GM19452 (cell line): ENCODE measurements around the gene MAGEA12.
"Not testable (repeated sequence)": the region's sequence is repeated elsewhere in the genome, so short reads cannot be mapped to it uniquely, and the experiment has no call there.

Source experiments
- ATAC-seq: cut with Tn5 transposase; IDR thresholded peaks from one replicate; pipeline ENCODE4 v1.9.1; 2021; ENCODE audit not compliant: unreplicated experiment

The MAGEA12 gene, protein sequence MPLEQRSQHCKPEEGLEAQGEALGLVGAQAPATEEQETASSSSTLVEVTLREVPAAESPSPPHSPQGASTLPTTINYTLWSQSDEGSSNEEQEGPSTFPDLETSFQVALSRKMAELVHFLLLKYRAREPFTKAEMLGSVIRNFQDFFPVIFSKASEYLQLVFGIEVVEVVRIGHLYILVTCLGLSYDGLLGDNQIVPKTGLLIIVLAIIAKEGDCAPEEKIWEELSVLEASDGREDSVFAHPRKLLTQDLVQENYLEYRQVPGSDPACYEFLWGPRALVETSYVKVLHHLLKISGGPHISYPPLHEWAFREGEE

DNA sequence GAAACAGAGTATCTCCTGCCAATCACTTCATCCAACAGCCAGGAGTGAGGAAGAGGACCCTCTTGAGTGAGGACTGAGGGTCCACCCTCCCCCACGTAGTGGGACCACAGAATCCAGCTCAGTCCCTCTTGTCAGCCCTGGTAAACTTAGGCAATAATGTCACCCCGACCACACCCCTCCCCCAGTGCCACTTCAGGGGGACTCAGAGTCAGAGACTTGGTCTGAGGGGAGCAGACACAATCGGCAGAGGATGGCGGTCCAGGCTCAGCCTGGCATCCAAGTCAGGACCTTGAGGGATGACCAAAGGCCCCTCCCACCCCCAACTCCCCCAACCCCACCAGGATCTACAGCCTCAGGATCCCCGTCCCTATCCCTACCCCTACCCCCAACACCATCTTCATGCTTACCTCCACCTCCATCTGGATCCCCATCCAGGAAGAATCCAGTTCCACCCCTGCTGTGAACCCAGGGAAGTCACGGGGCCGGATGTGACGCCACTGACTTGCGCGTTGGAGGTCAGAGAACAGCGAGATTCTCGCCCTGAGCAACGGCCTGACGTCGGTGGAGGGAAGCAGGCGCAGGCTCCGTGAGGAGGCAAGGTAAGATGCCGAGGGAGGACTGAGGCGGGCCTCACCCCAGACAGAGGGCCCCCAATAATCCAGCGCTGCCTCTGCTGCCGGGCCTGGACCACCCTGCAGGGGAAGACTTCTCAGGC is at the start of gene MAGEA12, which contains the start of gene CSAG1:
Gene MAGEA12 (plus strand): TSS at position 497 of the 715 bp plus-strand sequence. CDS start 2,405 bp downstream, outside the sequence.
Gene CSAG1 (minus strand): TSS at position 461 of the 715 bp plus-strand sequence. CDS start 1,261 bp downstream, outside the sequence.
- no peak for ATAC-seq

DNA sequence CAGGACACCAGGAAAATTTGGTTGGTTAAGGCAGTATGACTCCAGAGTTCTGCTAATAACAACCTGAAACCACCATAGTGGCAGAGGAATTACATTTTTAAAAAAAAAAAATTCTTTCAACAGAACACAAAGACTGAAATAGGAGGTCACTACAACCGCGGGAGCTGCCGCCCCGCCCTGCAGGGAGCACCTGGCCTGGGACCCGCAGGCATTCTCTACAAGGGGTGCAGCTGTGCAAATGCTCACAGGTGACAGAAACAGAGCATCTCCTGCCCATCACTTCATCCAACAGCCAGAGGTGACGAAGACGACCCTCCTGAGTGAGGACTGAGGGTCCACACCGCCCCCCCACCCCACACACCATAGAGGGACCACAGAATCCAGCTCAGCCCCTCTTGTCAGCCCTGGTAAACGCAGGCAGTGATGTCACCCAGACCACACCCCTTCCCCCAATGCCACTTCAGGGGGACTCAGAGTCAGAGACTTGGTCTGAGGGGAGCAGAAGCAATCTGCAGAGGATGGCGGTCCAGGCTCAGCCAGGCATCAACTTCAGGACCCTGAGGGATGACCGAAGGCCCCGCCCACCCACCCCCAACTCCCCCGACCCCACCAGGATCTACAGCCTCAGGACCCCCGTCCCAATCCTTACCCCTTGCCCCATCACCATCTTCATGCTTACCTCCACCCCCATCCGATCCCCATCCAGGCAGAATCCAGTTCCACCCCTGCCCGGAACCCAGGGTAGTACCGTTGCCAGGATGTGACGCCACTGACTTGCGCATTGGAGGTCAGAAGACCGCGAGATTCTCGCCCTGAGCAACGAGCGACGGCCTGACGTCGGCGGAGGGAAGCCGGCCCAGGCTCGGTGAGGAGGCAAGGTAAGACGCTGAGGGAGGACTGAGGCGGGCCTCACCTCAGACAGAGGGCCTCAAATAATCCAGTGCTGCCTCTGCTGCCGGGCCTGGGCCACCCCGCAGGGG is 35.3 kb upstream of the MAGEA12 start, which contains the start of gene MAGEA3:
Gene MAGEA3 (plus strand): TSS at position 843 of the 980 bp plus-strand sequence. CDS start 2,039 bp downstream, outside the sequence.
- ATAC-seq = not testable (repeated sequence)

DNA sequence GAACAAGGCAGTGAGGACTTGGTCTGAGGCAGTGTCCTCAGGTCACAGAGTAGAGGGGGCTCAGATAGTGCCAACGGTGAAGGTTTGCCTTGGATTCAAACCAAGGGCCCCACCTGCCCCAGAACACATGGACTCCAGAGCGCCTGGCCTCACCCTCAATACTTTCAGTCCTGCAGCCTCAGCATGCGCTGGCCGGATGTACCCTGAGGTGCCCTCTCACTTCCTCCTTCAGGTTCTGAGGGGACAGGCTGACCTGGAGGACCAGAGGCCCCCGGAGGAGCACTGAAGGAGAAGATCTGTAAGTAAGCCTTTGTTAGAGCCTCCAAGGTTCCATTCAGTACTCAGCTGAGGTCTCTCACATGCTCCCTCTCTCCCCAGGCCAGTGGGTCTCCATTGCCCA is 33.2 kb upstream of the MAGEA12 start:
- ATAC-seq = not testable (repeated sequence)

DNA sequence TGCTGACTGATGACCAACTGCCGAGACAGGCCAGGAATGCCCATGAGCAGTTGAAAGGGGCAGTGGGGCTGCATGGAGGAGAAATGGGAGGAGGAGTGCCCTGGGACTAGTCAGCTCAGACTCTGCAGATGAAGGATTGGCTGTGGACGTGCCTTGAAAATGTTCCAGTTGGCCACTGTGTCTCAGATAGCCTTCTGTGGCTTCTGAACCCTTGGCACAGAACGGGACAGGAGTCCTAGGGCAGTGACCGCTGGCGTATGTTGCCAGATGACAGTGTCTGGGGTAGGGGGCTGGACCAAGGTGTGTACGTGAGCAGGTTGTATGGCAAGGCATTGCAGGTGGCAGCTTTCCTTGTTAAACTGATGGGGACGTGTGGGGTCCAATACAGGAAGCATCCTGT is 27.1 kb upstream of the MAGEA12 start:
- not testable (repeated sequence) for ATAC-seq

DNA sequence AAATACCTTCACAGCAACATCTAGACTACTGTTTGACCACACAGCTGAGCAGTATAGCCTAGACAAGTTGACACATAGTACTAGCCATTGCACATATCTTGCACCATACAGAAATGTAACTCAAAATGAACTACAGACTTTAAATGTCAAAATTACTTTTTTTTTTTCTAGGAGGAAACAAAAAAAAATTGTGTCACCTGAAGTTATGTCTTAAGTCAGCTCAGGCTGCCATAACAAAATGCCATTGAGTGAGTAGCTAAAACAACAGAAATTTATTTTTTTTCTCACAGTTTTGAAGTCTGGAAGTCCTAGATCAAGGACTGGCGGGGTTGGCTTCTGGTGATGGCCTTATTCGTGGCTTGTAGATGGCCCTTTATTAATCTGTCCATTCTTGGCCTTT is 24.4 kb upstream of the MAGEA12 start, which contains the start of gene CSAG2:
Gene CSAG2 (minus strand): TSS at position 101 of the 400 bp plus-strand sequence. CDS start 161 bp downstream, outside the sequence.
- ATAC-seq = not testable (repeated sequence)

DNA sequence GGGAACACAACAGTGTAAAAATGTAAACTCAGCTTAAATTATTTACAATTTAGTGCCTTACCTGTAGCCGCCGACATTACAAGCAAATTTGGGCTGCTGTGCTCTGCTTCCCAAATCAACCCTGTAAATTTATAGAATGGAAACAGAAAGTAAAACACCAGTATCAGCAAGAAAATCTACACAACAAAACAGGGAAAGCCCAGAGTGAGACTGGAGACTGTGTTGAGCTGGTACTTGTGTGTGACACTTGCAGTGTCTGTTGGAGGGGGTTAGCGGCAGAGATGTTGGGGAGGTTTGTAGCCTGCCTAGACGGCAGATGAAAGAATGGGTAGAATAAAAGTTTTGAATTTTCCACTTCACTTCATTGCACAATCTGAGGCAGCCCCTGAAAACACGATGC is 20.4 kb upstream of the MAGEA12 start:
- not testable (repeated sequence) for ATAC-seq

DNA sequence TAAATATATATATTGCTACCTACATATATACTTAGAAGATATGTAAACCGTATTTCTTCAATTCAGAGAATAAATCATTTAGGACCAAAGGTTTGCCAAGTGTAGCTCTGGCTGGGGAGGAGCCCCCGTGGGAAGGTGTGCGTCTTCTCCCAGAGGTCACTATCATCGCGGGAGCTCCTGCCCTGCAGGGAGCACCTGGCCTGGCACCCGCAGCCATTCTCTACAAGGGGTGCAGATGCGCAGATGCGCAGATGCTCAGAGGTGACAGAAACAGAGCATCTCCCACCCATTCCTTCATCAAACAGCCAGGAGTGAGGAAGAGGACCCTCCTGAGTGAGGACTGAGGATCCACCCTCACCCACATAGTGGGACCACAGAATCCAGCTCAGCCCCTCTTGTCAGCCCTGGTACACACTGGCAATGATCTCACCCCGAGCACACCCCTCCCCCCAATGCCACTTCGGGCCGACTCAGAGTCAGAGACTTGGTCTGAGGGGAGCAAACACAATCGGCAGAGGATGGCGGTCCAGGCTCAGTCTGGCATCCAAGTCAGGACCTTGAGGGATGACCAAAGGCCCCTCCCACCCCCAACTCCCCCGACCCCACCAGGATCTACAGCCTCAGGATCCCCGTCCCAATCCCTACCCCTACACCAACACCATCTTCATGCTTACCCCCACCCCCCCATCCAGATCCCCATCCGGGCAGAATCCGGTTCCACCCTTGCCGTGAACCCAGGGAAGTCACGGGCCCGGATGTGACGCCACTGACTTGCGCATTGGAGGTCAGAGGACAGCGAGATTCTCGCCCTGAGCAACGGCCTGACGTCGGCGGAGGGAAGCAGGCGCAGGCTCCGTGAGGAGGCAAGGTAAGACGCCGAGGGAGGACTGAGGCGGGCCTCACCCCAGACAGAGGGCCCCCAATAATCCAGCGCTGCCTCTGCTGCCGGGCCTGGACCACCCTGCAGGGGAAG is 19.5 kb upstream of the MAGEA12 start, which contains the start of gene MAGEA2B:
Gene MAGEA2B (plus strand): TSS at position 814 of the 973 bp plus-strand sequence. CDS start 2,479 bp downstream, outside the sequence.
- not testable (repeated sequence) for ATAC-seq

DNA sequence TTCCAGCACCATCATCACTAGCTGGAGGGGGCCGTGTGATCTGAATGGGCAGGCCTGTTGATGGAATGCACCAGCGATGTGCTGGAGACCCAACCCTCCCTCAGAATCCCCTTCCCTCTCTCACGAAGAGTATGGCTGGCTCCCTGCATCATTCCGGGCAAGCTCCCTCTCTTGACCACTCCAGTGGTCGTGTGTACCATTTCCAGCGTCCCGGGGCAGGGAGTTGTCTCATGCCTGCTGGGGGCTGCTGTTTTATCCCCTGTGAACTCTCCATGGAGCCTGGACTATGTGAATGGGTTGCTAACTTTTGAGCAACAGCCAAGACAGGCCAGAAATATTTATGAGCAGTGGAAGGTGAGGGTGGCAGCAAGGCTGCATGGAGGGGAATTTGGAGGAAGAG is 8.1 kb upstream of the MAGEA12 start:
- ATAC-seq = no peak

DNA sequence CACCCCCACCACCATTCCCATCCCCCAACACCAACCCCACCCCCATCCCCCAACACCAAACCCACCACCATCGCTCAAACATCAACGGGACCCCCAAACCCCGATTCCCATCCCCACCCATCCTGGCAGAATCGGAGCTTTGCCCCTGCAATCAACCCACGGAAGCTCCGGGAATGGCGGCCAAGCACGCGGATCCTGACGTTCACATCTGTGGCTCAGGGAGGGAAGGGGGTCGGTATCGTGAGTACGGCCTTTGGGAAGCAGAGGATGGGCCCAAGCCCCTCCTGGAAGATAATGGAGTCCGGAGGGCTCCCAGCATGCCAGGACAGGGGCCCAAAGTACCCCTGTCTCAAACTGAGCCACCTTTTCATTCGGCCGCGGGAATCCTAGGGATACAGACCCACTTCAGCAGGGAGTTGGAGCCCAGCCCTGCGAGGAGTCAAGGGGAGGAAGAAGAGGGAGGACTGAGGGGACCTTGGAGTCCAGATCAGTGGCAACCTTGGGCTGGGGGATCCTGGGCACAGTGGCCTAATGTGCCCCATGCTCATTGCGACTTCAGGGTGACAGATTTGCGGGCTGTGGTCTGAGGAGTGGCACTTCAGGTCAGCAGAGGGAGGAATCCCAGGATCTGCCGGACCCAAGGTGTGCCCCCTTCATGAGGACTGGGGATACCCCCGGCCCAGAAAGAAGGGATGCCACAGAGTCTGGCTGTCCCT is 744 bp downstream of the MAGEA12 start:
- ATAC-seq = not testable (repeated sequence)

DNA sequence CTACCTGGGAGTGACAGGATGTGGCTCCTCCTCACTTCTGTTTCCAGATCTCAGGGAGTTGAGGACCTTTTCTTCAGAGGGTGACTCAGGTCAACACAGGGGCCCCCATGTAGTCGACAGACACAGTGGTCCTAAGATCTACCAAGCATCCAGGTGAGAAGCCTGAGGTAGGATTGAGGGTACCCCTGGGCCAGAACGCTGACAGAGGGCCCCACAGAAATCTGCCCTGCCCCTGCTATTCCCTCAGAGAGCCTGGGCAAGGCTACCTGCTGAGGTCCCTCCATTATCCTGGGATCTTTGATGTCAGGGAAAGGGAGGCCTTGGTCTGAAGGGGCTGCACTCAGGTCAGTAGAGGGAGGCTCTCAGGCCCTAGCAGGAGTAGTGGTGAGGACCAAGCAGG is 1.5 kb downstream of the MAGEA12 start:
- ATAC-seq = no peak

DNA sequence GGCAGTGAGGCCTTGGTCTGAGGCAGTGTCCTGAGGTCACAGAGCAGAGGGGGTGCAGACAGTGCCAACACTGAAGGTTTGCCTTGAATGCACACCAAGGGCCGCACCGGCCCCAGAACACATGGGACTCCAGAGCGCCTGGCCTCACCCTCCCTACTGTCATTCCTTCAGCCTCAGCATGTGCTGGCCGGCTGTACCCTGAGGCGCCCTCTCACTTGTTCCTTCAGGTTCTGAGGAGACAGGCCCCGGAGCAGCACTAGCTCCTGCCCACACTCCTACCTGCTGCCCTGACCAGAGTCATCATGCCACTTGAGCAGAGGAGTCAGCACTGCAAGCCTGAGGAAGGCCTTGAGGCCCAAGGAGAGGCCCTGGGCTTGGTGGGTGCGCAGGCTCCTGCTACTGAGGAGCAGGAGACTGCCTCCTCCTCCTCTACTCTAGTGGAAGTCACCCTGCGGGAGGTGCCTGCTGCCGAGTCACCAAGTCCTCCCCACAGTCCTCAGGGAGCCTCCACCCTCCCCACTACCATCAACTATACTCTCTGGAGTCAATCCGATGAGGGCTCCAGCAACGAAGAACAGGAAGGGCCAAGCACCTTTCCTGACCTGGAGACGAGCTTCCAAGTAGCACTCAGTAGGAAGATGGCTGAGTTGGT is 2.4 kb downstream of the MAGEA12 start:
- no peak for ATAC-seq

DNA sequence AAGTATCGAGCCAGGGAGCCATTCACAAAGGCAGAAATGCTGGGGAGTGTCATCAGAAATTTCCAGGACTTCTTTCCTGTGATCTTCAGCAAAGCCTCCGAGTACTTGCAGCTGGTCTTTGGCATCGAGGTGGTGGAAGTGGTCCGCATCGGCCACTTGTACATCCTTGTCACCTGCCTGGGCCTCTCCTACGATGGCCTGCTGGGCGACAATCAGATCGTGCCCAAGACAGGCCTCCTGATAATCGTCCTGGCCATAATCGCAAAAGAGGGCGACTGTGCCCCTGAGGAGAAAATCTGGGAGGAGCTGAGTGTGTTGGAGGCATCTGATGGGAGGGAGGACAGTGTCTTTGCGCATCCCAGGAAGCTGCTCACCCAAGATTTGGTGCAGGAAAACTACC is 3.0 kb downstream of the MAGEA12 start:
- not testable (repeated sequence) for ATAC-seq

DNA sequence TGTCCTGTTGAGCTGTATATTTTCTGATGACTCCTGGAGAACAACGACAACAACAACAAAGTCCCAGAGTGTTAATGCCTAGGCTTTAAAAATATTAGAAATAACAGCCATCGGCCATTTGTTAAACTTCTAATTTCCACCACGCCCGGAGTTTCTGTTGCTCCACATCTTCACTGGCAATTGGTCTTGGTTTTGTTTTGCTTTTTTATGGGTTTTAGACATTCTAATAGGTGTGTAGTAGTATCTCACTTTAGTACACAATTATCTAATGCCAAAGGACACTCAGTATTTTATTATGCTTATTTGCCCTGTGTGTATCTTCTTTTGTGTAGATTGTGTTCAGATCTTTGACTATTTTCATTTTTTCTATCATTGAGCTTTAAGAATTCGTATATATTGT is 5.0 kb downstream of the MAGEA12 start:
- no peak for ATAC-seq

DNA sequence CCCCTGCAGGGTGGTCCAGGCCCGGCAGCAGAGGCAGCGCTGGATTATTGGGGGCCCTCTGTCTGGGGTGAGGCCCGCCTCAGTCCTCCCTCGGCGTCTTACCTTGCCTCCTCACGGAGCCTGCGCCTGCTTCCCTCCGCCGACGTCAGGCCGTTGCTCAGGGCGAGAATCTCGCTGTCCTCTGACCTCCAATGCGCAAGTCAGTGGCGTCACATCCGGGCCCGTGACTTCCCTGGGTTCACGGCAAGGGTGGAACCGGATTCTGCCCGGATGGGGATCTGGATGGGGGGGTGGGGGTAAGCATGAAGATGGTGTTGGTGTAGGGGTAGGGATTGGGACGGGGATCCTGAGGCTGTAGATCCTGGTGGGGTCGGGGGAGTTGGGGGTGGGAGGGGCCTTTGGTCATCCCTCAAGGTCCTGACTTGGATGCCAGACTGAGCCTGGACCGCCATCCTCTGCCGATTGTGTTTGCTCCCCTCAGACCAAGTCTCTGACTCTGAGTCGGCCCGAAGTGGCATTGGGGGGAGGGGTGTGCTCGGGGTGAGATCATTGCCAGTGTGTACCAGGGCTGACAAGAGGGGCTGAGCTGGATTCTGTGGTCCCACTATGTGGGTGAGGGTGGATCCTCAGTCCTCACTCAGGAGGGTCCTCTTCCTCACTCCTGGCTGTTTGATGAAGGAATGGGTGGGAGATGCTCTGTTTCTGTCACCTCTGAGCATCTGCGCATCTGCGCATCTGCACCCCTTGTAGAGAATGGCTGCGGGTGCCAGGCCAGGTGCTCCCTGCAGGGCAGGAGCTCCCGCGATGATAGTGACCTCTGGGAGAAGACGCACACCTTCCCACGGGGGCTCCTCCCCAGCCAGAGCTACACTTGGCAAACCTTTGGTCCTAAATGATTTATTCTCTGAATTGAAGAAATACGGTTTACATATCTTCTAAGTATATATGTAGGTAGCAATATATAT is 20.4 kb downstream of the MAGEA12 start, which contains the start of gene MAGEA2:
Gene MAGEA2 (minus strand): TSS at position 157 of the 965 bp plus-strand sequence. CDS start 2,479 bp downstream, outside the sequence.
- not testable (repeated sequence) for ATAC-seq

DNA sequence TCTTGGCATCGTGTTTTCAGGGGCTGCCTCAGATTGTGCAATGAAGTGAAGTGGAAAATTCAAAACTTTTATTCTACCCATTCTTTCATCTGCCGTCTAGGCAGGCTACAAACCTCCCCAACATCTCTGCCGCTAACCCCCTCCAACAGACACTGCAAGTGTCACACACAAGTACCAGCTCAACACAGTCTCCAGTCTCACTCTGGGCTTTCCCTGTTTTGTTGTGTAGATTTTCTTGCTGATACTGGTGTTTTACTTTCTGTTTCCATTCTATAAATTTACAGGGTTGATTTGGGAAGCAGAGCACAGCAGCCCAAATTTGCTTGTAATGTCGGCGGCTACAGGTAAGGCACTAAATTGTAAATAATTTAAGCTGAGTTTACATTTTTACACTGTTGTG is 21.3 kb downstream of the MAGEA12 start:
- not testable (repeated sequence) for ATAC-seq

DNA sequence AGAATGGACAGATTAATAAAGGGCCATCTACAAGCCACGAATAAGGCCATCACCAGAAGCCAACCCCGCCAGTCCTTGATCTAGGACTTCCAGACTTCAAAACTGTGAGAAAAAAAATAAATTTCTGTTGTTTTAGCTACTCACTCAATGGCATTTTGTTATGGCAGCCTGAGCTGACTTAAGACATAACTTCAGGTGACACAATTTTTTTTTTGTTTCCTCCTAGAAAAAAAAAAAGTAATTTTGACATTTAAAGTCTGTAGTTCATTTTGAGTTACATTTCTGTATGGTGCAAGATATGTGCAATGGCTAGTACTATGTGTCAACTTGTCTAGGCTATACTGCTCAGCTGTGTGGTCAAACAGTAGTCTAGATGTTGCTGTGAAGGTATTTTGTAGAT is 25.4 kb downstream of the MAGEA12 start, which contains the start of gene CSAG3:
Gene CSAG3 (plus strand): TSS at position 301 of the 400 bp plus-strand sequence.
- ATAC-seq = not testable (repeated sequence)

DNA sequence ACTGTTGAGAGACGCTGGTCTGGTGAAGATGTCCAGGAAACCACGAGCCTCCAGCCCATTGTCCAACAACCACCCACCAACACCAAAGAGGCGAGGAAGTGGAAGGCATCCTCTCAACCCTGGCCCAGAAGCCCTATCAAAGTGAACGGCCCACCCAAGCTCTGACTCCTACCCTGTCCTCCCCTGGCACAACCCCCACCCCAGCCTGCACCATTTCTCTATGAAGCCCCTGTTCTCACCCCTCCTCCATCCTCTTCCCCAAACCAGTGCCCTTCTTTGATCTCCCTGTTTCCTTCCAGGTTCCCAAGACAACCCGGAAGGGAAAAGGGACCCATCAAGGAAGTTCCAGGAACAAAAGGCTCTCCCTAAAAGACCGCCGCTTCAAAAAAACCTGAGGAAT is 26.0 kb downstream of the MAGEA12 start:
- not testable (repeated sequence) for ATAC-seq
